Type B pancreatic cell (in vitro differentiated cells): ENCODE data around the gene GATB. TPM values are rescaled to one million over a fixed set of nuclear protein-coding genes. Genes with fewer than 3 reads are reported as not detected.

Experiments
- DNase-seq: peaks from one replicate; pipeline ENCODE4 v3.0.0; 2021; ENCODE audit warnings: mixed read lengths; ENCODE audit not compliant: unreplicated experiment; ENCODE audit errors: extremely low spot score
- H3K27ac Mint-ChIP-seq: 2 replicates; pipeline ENCODE4 v1.8.0; 2021; ENCODE audit warnings: mild to moderate bottlenecking, mixed read lengths
- H3K27me3 Mint-ChIP-seq: 2 replicates; pipeline ENCODE4 v1.8.0; 2021; ENCODE audit warnings: mixed read lengths
- H3K36me3 Mint-ChIP-seq: 2 replicates; pipeline ENCODE4 v1.8.0; 2021; ENCODE audit warnings: mixed read lengths
- H3K4me1 Mint-ChIP-seq: one replicate; pipeline ENCODE4 v1.8.0; 2021; ENCODE audit warnings: mixed read lengths; ENCODE audit not compliant: unreplicated experiment
- H3K4me3 Mint-ChIP-seq: 2 replicates; pipeline ENCODE4 v1.8.0; 2021; ENCODE audit warnings: mild to moderate bottlenecking, mixed read lengths
- H3K9me3 Mint-ChIP-seq: 2 replicates; pipeline ENCODE4 v1.8.0; 2021; ENCODE audit warnings: mixed read lengths
- total RNA-seq: library from RNA; stranded (reverse); gene quantifications from 2 replicates; pipeline ENCODE4 v1.2.1, GENCODE V29; 2021; ENCODE audit warnings: low replicate concordance
- TF ChIP-seq, protein P1 (sequence below): fragments of 200-600 bp; sonication (generic); conservative IDR thresholded peaks from 2 replicates; pipeline ENCODE4 v1.5.0; 2021; ENCODE audit warnings: antibody characterized with exemption, mild to moderate bottlenecking

The GATB gene
- total RNA-seq, 1 donor from 2014 or later, result 22.9 TPM

DNA sequence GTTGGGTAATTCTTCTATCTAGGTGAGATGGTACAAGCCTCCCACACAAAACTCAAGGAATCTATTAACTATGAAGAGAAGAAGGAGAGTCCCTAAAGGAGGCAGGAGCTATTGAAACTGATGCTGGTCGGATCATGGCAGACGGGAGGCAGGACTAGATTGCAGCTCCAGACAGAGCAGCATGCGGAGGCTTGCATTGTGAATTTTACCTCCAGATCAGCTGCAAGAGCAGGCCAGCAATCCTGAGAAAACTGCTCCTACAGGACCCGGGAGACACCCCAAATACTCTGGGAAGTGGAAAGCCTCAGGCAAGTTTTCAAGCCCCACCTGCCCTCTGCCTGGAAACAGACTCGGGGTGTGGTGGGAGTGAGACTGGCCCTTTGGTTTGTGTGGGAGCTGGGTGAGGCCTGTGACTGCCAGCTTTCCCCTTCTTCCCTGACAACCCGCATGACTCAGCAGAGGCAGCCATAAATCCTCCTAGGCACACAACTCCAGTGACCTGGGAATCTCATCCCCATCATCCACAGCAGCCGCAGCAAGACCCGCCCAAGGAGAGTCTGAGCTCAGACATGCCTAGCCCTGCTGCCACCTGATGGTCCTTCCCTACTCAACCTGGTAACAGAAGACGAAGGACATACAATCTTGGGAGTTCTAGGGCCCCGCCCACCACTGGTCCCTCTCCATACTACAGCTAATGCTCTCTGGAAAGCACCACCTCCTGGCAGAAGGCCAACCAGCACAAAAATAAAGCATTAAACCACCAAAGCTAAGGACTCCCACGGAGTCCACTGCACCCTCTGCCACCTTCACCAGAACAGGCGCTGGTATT, 30.9 kb downstream of the GATB start:
- no peaks in the 10 kb centered on the region for H3K4me1 Mint-ChIP-seq
- no peak overlapping the region for H3K27ac Mint-ChIP-seq
- no peak overlapping the region for H3K4me3 Mint-ChIP-seq
- TF ChIP-seq, protein P1, sequence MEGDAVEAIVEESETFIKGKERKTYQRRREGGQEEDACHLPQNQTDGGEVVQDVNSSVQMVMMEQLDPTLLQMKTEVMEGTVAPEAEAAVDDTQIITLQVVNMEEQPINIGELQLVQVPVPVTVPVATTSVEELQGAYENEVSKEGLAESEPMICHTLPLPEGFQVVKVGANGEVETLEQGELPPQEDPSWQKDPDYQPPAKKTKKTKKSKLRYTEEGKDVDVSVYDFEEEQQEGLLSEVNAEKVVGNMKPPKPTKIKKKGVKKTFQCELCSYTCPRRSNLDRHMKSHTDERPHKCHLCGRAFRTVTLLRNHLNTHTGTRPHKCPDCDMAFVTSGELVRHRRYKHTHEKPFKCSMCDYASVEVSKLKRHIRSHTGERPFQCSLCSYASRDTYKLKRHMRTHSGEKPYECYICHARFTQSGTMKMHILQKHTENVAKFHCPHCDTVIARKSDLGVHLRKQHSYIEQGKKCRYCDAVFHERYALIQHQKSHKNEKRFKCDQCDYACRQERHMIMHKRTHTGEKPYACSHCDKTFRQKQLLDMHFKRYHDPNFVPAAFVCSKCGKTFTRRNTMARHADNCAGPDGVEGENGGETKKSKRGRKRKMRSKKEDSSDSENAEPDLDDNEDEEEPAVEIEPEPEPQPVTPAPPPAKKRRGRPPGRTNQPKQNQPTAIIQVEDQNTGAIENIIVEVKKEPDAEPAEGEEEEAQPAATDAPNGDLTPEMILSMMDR, result no peak
- DNase-seq, result no peak
- H3K27me3 Mint-ChIP-seq, result no peaks in the 10 kb centered on the region
- peaks cover 14% of the 10 kb centered on the region for H3K36me3 Mint-ChIP-seq
- H3K9me3 Mint-ChIP-seq, result peaks cover 5% of the 10 kb centered on the region

- TF ChIP-seq, protein P1, result no peak
Observed at GRCh38 chr4:151728679-151729078, 32.1 kb downstream of the GATB start.

GRCh38 chr4:151728006-151728405, 32.8 kb downstream of the GATB start:
- no peaks in the 10 kb centered on the region for H3K4me1 Mint-ChIP-seq
- H3K27ac Mint-ChIP-seq, result no peak overlapping the region
- H3K36me3 Mint-ChIP-seq, result peaks cover 11% of the 10 kb centered on the region
- H3K27me3 Mint-ChIP-seq, result no peaks in the 10 kb centered on the region
- peaks cover 5% of the 10 kb centered on the region for H3K9me3 Mint-ChIP-seq
- H3K4me3 Mint-ChIP-seq, result no peak overlapping the region
- DNase-seq, result no peak
- TF ChIP-seq, protein P1, result no peak

More at GRCh38 chr4:151728679-151729078, 32.1 kb downstream of the GATB start:
- Mint-ChIP-seq H3K9me3 (peaks cover 5% of the 10 kb centered on the region), H3K4me1 (no peaks in the 10 kb centered on the region), H3K27me3 (no peaks in the 10 kb centered on the region), H3K4me3 (no peak overlapping the region), H3K27ac (no peak overlapping the region), H3K36me3 (peaks cover 11% of the 10 kb centered on the region)
- no peak for DNase-seq

DNA sequence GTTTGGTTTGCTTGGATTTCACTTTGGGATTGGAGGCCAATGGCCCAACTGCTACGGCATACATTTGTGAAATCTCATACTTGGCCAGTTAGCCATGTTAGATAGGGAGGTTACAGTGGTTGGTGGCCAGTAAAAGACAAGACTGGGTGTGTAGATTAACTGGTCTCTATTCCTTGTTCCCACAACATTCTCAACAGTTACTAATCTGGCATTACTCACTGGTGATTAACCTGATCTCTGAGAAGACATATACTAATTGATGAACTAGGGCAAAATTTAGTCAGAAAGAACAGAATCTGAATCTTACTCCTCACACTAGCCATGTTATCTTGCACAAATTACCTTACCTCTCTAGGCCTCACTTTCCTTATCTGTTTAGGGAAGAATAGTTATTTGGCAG, 33.4 kb downstream of the GATB start:
- TF ChIP-seq, protein P1, result no peak
- H3K27me3 Mint-ChIP-seq, result no peaks in the 10 kb centered on the region
- H3K9me3 Mint-ChIP-seq, result peaks cover 5% of the 10 kb centered on the region
- no peaks in the 10 kb centered on the region for H3K4me1 Mint-ChIP-seq
- H3K27ac Mint-ChIP-seq, result no peak overlapping the region
- no peak for DNase-seq
- no peak overlapping the region for H3K4me3 Mint-ChIP-seq
- peaks cover 11% of the 10 kb centered on the region for H3K36me3 Mint-ChIP-seq

- TF ChIP-seq, protein P1, result no peak
- no peak overlapping the region for H3K4me3 Mint-ChIP-seq
- H3K9me3 Mint-ChIP-seq, result no peaks in the 10 kb centered on the region
- no peaks in the 10 kb centered on the region for H3K4me1 Mint-ChIP-seq
- peaks cover 5% of the 10 kb centered on the region for H3K36me3 Mint-ChIP-seq
- H3K27ac Mint-ChIP-seq, result no peak overlapping the region
- H3K27me3 Mint-ChIP-seq, result no peaks in the 10 kb centered on the region
- no peak for DNase-seq
Observed at GRCh38 chr4:151725087-151725486, 35.7 kb downstream of the GATB start.
